NCI-H1417 (cell line): ENCODE results near the gene PRELID3B.

Source experiments
- DNase-seq, 3 experiments: peaks; one replicate each; lab custom pipeline; 2025; lab: John Stamatoyannopoulos, UW

PRELID3B gene

GRCh38 chr20:58994390-58995159, 48.0 kb downstream of the PRELID3B start:
- no peak for DNase-seq

- DNase-seq, result no peak
Observed at GRCh38 chr20:58993332-58994248, 49.0 kb downstream of the PRELID3B start.

- no peak for DNase-seq
Observed at GRCh38 chr20:58992911-58993310, 49.7 kb downstream of the PRELID3B start.

- no peak for DNase-seq
Observed at GRCh38 chr20:58991715-58992114, 50.9 kb downstream of the PRELID3B start.

- DNase-seq, result no peak
Observed at GRCh38 chr20:58990651-58991445, 51.7 kb downstream of the PRELID3B start.

GRCh38 chr20:58989196-58989595, 53.4 kb downstream of the PRELID3B start:
- no peak for DNase-seq

GRCh38 chr20:58988565-58988882, 54.1 kb downstream of the PRELID3B start:
- DNase-seq, result no peak

GRCh38 chr20:58987790-58988564, 54.6 kb downstream of the PRELID3B start:
- no peak for DNase-seq

GRCh38 chr20:58986968-58987517, 55.5 kb downstream of the PRELID3B start:
- no peak for DNase-seq

- DNase-seq, result no peak
Observed at GRCh38 chr20:58986286-58986967, 56.2 kb downstream of the PRELID3B start.

- no peak for DNase-seq
Observed at GRCh38 chr20:58985656-58986055, 56.9 kb downstream of the PRELID3B start.

- DNase-seq, result no peak
Observed at GRCh38 chr20:58984691-58985090, 57.9 kb downstream of the PRELID3B start.
